ENCODE measurements around the gene NT5C1A.

DNA sequence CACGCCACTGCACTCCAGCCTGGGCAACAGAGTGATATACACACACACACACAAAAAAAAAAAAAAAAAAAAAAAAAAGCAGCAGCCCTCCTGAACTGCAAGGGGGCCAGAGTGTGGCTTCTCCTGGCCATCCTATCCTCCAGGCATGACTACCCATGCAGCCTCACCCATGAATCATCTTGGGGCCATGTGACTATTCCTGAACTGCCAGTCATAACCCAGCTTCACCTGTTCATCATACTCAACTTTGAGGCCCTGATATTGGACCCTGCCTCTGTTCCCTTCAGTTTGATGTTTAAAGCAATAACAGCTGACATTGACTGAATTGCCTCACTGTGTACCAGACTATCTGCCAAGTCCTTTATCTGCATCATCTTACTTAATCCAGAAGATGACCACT, 22.1 kb upstream of the NT5C1A start:
- TF ChIP-seq, protein P1, sequence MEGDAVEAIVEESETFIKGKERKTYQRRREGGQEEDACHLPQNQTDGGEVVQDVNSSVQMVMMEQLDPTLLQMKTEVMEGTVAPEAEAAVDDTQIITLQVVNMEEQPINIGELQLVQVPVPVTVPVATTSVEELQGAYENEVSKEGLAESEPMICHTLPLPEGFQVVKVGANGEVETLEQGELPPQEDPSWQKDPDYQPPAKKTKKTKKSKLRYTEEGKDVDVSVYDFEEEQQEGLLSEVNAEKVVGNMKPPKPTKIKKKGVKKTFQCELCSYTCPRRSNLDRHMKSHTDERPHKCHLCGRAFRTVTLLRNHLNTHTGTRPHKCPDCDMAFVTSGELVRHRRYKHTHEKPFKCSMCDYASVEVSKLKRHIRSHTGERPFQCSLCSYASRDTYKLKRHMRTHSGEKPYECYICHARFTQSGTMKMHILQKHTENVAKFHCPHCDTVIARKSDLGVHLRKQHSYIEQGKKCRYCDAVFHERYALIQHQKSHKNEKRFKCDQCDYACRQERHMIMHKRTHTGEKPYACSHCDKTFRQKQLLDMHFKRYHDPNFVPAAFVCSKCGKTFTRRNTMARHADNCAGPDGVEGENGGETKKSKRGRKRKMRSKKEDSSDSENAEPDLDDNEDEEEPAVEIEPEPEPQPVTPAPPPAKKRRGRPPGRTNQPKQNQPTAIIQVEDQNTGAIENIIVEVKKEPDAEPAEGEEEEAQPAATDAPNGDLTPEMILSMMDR (IDR thresholded peaks at IDR 0.05) = no peak
- TF ChIP-seq POLR2A (IDR thresholded peaks at IDR 0.05) = no peak
